Endothelial cell of umbilical vein (primary cell): ENCODE data around the gene DGCR8. TPM values are rescaled to one million over a fixed set of nuclear protein-coding genes. Genes with fewer than 3 reads are reported as not detected.

Experiments
- BruUV-seq: library from RNA; stranded (reverse); fragments of 400-500 nt; replicated peaks from 2 replicates; lab custom pipeline; 2021; lab: Mats Ljungman, UMichigan
- CTCF ChIA-PET: fragments of 300-600, 350-600 bp; sonication (Branson Sonifier 250); formaldehyde crosslinking; loops from one replicate; lab custom pipeline; 2021; ENCODE audit warnings: antibody characterized with exemption, inconsistent platforms; lab: Charles Lee
- POLR2A ChIA-PET: fragments of 300-600, 350-600 bp; sonication (Branson Sonifier 250); formaldehyde crosslinking; loops from one replicate; lab custom pipeline; 2021; ENCODE audit warnings: antibody characterized with exemption, inconsistent platforms; lab: Charles Lee
- DNase-seq: peaks from one replicate; pipeline ENCODE4 v3.0.0-alpha.2; 2011; ENCODE audit warnings: low read depth, low spot score
- FAIRE-seq: peaks from 2 replicates; lab custom pipeline; 2011; peaks lifted over from hg19 to GRCh38; lab: Jason Lieb, UNC
- H2AFZ ChIP-seq: 2 replicates; pipeline ENCODE4 v1.6.0; 2012; ENCODE audit warnings: low read depth, low read length, control low read depth, inconsistent platforms
- H3K27ac ChIP-seq: 2 replicates; pipeline ENCODE4 v1.5.1; 2011; ENCODE audit warnings: low read depth, mild to moderate bottlenecking, control low read depth, low read length, moderate library complexity; ENCODE audit not compliant: insufficient read depth
- H3K27me3 ChIP-seq, 2 experiments: 2 replicates each; pipeline versions ENCODE4 v1.6.0 to v1.6.1; 2011; ENCODE audit warnings: low read length in 2 of 2, mixed read lengths in 1 of 2; ENCODE audit not compliant: control insufficient read depth in 2 of 2, insufficient read depth in 2 of 2
- H3K36me3 ChIP-seq, 2 experiments: 2 replicates in 1 of 2; 3 replicates in 1 of 2; pipeline ENCODE4 v1.5.1; 2011; ENCODE audit warnings: low read length in 2 of 2, mild to moderate bottlenecking in 1 of 2, moderate library complexity in 1 of 2; ENCODE audit not compliant: control insufficient read depth in 2 of 2, insufficient read depth in 2 of 2; ENCODE audit errors: extremely low read depth in 1 of 2
- H3K4me1 ChIP-seq: 3 replicates; pipeline ENCODE4 v1.5.1; 2011; ENCODE audit warnings: mild to moderate bottlenecking, low read length; ENCODE audit not compliant: control insufficient read depth, insufficient read depth; ENCODE audit errors: extremely low read depth
- H3K4me2 ChIP-seq: 2 replicates; pipeline ENCODE4 v1.6.1; 2011; ENCODE audit warnings: low read length, control low read depth, mixed read lengths; ENCODE audit not compliant: insufficient read depth
- H3K4me3 ChIP-seq, 3 experiments: fragments of 200-600 bp in 1 of 3; sonication (generic), shearing (Covaris generic) in 1 of 3; replicated peaks in 1 of 3; 2 replicates each; pipeline ENCODE4 v1.5.1; 2011 to 2016; ENCODE audit warnings: control low read depth in 3 of 3, low read length in 3 of 3, mild to moderate bottlenecking in 2 of 3, inconsistent platforms in 1 of 3, low read depth in 1 of 3, moderate library complexity in 1 of 3; ENCODE audit not compliant: insufficient read depth in 1 of 3
- H3K79me2 ChIP-seq: 2 replicates; pipeline ENCODE4 v1.6.0; 2012; ENCODE audit warnings: low read length, inconsistent platforms; ENCODE audit not compliant: control insufficient read depth, insufficient read depth
- H3K9ac ChIP-seq: replicated peaks from 2 replicates; pipeline ENCODE3; 2011; ENCODE audit warnings: low read length, control low read depth; ENCODE audit not compliant: insufficient read depth; ENCODE audit errors: extremely low read depth
- H3K9me1 ChIP-seq: replicated peaks from 3 replicates; pipeline ENCODE4 v1.6.0; 2011; ENCODE audit warnings: mild to moderate bottlenecking, low read length; ENCODE audit not compliant: control insufficient read depth, insufficient read depth; ENCODE audit errors: extremely low read depth
- H3K9me3 ChIP-seq: replicated peaks from 2 replicates; pipeline ENCODE4 v1.5.1; 2012; ENCODE audit warnings: low read length, inconsistent platforms; ENCODE audit not compliant: control insufficient read depth, insufficient read depth
- H4K20me1 ChIP-seq: replicated peaks from 2 replicates; pipeline ENCODE3; 2011; ENCODE audit warnings: mild to moderate bottlenecking, low read length; ENCODE audit not compliant: control insufficient read depth, insufficient read depth; ENCODE audit errors: extremely low read depth
- EZH2 ChIP-seq: IDR thresholded peaks from 2 replicates; pipeline ENCODE4 v1.6.1; 2012; ENCODE audit warnings: borderline replicate concordance, low read depth, mild to moderate bottlenecking, moderate library complexity, low read length, inconsistent platforms; ENCODE audit not compliant: severe bottlenecking
- FOS ChIP-seq: IDR thresholded peaks from 2 replicates; pipeline ENCODE4 v1.6.1; 2011; ENCODE audit warnings: mild to moderate bottlenecking, low read length, moderate library complexity, borderline replicate concordance; ENCODE audit not compliant: insufficient read depth
- GATA2 ChIP-seq: IDR thresholded peaks from 2 replicates; pipeline ENCODE4 v1.7.0; 2011; ENCODE audit warnings: low read depth, mild to moderate bottlenecking, moderate library complexity, mixed read lengths, low read length; ENCODE audit not compliant: insufficient read length, insufficient read depth
- JUN ChIP-seq: IDR thresholded peaks from 2 replicates; pipeline ENCODE4 v1.6.1; 2011; ENCODE audit warnings: borderline replicate concordance, low read depth; ENCODE audit not compliant: insufficient read length, insufficient read depth
- MYC ChIP-seq: IDR thresholded peaks from one replicate; pipeline ENCODE4 v1.6.1; 2011; ENCODE audit warnings: mild to moderate bottlenecking, low read depth, low read length
- POLR2A ChIP-seq: IDR thresholded peaks from 2 replicates; pipeline ENCODE4 v1.6.1; 2012; ENCODE audit warnings: low read depth, mild to moderate bottlenecking, control low read depth, low read length
- POLR2AphosphoS5 ChIP-seq: IDR thresholded peaks from 2 replicates; pipeline ENCODE4 v1.6.1; 2012; ENCODE audit warnings: low read depth, mild to moderate bottlenecking, control low read depth, low read length, moderate library complexity; ENCODE audit not compliant: insufficient read depth
- dilution Hi-C: fragments of 300-500 bp; cut with MboI; formaldehyde crosslinking; loops from one replicate; pipeline ENCODE4 v1.15.0; 2019; ENCODE audit warnings: low sequenced_read_pairs; ENCODE audit not compliant: extremely low pct_ligation_motif_present
- intact Hi-C: fragments of 100-400 bp; cut with micrococcal nuclease; formaldehyde crosslinking; loops from one replicate; pipeline ENCODE4 v1.10.0; 2022
- polyA plus RNA-seq, 4 experiments: library from polyadenylated mRNA; depleted of rRNA in 3 of 4; stranded (reverse) in 3 of 4; unstranded in 1 of 4; fragments of >200 nt; gene quantifications; 2 replicates each; pipeline versions ENCODE4 v1.2.1 to v1.2.3, GENCODE V29; 2011 to 2012; ENCODE audit warnings: missing spikeins in 1 of 4
- total RNA-seq: library from RNA; stranded (reverse); gene quantifications from 2 replicates; pipeline ENCODE4 v1.2.3, GENCODE V29; 2021
- TF ChIP-seq, protein P1 (sequence below), 2 donors: IDR thresholded peaks; 1 replicate in 1 of 2; 2 replicates in 1 of 2; pipeline ENCODE4 v1.5.1; 2011; ENCODE audit warnings: low read length in 2 of 2, mild to moderate bottlenecking in 2 of 2, moderate library complexity in 2 of 2, control low read depth in 1 of 2, inconsistent platforms in 1 of 2, low read depth in 1 of 2; ENCODE audit not compliant: insufficient read depth in 1 of 2; ENCODE audit errors: extremely low read depth in 1 of 2

Gene DGCR8
- total and polyA plus RNA-seq, 2 donors (not counting 3 experiments of a cell fraction or from before 2014, with no cell fraction given): 32.7 to 64.2 TPM

- Histone ChIP-seq H3K36me3 (peaks cover 3 to 12% of the 10 kb centered on the region in 2 experiments), H3K79me2 (peaks cover 49% of the 10 kb centered on the region), H3K4me2 (no peak overlapping the region), H2AFZ (no peak overlapping the region), H3K27ac (no peak overlapping the region), H3K9me1 (no peaks in the 10 kb centered on the region), H3K27me3 (no peaks in the 10 kb centered on the region), H3K4me3 (no peak overlapping the region), H3K9me3 (no peaks in the 10 kb centered on the region), H3K9ac (no peak overlapping the region), H3K4me1 (no peaks in the 10 kb centered on the region), H4K20me1 (no peaks in the 10 kb centered on the region)
- DNase-seq: no peak
- FAIRE-seq: no peak
- intact Hi-C loops: no loop called here
- no peak for TF ChIP-seq EZH2
- TF ChIP-seq, protein P1, sequence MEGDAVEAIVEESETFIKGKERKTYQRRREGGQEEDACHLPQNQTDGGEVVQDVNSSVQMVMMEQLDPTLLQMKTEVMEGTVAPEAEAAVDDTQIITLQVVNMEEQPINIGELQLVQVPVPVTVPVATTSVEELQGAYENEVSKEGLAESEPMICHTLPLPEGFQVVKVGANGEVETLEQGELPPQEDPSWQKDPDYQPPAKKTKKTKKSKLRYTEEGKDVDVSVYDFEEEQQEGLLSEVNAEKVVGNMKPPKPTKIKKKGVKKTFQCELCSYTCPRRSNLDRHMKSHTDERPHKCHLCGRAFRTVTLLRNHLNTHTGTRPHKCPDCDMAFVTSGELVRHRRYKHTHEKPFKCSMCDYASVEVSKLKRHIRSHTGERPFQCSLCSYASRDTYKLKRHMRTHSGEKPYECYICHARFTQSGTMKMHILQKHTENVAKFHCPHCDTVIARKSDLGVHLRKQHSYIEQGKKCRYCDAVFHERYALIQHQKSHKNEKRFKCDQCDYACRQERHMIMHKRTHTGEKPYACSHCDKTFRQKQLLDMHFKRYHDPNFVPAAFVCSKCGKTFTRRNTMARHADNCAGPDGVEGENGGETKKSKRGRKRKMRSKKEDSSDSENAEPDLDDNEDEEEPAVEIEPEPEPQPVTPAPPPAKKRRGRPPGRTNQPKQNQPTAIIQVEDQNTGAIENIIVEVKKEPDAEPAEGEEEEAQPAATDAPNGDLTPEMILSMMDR (IDR thresholded peaks at IDR 0.05; ENCODE audit: extremely low read depth in 1 of 2, insufficient read depth in 1 of 2, low read depth in 1 of 2, low read length in 2 of 2): no peak
- dilution Hi-C loops: no loop called here
- ChIA-PET POLR2A (no interaction called here), CTCF (no interaction called here)
- no TSS peak for BruUV-seq
Measured at GRCh38 chr22:20138417-20138738, 58.3 kb downstream of the DGCR8 start.

DNA sequence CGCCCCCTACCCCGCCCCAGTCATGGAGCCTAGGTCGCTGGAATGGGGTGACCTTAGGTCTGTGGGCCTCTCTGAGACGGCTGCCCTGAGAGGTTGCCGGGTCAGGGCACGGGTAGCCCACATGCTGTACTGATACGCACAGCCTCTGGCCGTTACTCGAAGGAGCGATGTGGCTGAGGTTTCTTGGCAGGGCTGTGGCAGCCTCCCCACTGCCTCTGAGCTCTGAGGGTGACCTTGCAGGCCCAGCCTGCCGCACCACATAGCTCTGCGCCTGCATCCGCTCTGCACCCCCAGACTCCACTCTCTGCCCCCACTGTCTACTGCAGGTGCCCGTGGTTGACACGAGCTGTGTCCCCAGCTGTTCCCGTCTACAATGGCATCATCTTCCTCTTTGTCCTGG, 58.8 kb downstream of the DGCR8 start:
- Histone ChIP-seq H3K9me3 (no peaks in the 10 kb centered on the region), H3K4me1 (no peaks in the 10 kb centered on the region), H2AFZ (no peak overlapping the region), H3K9me1 (no peaks in the 10 kb centered on the region), H4K20me1 (no peaks in the 10 kb centered on the region), H3K4me3 (no peak overlapping the region), H3K9ac (no peak overlapping the region), H3K27me3 (no peaks in the 10 kb centered on the region), H3K4me2 (no peak overlapping the region), H3K79me2 (peaks cover 45% of the 10 kb centered on the region), H3K36me3 (peaks cover 3 to 12% of the 10 kb centered on the region in 2 experiments), H3K27ac (no peak overlapping the region)
- ChIA-PET CTCF (no interaction called here), POLR2A (no interaction called here)
- no peak for TF ChIP-seq MYC
- TF ChIP-seq GATA2: no peak
- TF ChIP-seq FOS: no peak
- no peak for TF ChIP-seq POLR2AphosphoS5
- TF ChIP-seq, protein P1 (IDR thresholded peaks at IDR 0.05; ENCODE audit: extremely low read depth in 1 of 2, insufficient read depth in 1 of 2, low read depth in 1 of 2, low read length in 2 of 2): no peak
- TF ChIP-seq POLR2A: no peak
- TF ChIP-seq JUN: no peak
- intact Hi-C loops: no loop called here
- no peak for FAIRE-seq
- DNase-seq: no peak
- no TSS peak for BruUV-seq
- dilution Hi-C loops: no loop called here
